HuH-7.5 (cell line): ENCODE data around the gene CCDC170.

ENCODE experiments used
- DNase-seq: peaks from one replicate; pipeline ENCODE4 v3.0.0; 2011; ENCODE audit warnings: low spot score

CCDC170 gene

GRCh38 chr6:151658091-151658490 is 164.3 kb downstream of the CCDC170 start:
- peak; percentile 34 for DNase-seq

GRCh38 chr6:151659212-151659611 is 165.4 kb downstream of the CCDC170 start:
- no peak for DNase-seq

GRCh38 chr6:151661509-151661908 is 167.7 kb downstream of the CCDC170 start:
- no peak for DNase-seq

- DNase-seq, result no peak
These were observed 168.1 kb downstream of the CCDC170 start for GRCh38 chr6:151661928-151662327.

- no peak for DNase-seq
These were observed 169.7 kb downstream of the CCDC170 start for GRCh38 chr6:151663559-151663958.

GRCh38 chr6:151664390-151664789 is 170.6 kb downstream of the CCDC170 start:
- DNase-seq, result no peak

GRCh38 chr6:151665329-151665728 is 171.5 kb downstream of the CCDC170 start:
- no peak for DNase-seq

- no peak for DNase-seq
These were observed 172.7 kb downstream of the CCDC170 start for GRCh38 chr6:151666526-151666925.

GRCh38 chr6:151669208-151669560 is 175.4 kb downstream of the CCDC170 start:
- no peak for DNase-seq

GRCh38 chr6:151670116-151670515 is 176.3 kb downstream of the CCDC170 start:
- no peak for DNase-seq
